Endothelial cell of umbilical vein (primary cell): ENCODE results near the gene CTF1. TPM values are rescaled to one million over a fixed set of nuclear protein-coding genes. Genes with fewer than 3 reads are reported as not detected.

ENCODE experiments used
- BruUV-seq: library from RNA; stranded (reverse); fragments of 400-500 nt; replicated peaks from 2 replicates; lab custom pipeline; 2021; lab: Mats Ljungman, UMichigan
- CTCF ChIA-PET: fragments of 300-600, 350-600 bp; sonication (Branson Sonifier 250); formaldehyde crosslinking; loops from one replicate; lab custom pipeline; 2021; ENCODE audit warnings: antibody characterized with exemption, inconsistent platforms; lab: Charles Lee
- POLR2A ChIA-PET: fragments of 300-600, 350-600 bp; sonication (Branson Sonifier 250); formaldehyde crosslinking; loops from one replicate; lab custom pipeline; 2021; ENCODE audit warnings: antibody characterized with exemption, inconsistent platforms; lab: Charles Lee
- DNase-seq: peaks from one replicate; pipeline ENCODE4 v3.0.0-alpha.2; 2011; ENCODE audit warnings: low read depth, low spot score
- FAIRE-seq: peaks from 2 replicates; lab custom pipeline; 2011; peaks lifted over from hg19 to GRCh38; lab: Jason Lieb, UNC
- H2AFZ ChIP-seq: 2 replicates; pipeline ENCODE4 v1.6.0; 2012; ENCODE audit warnings: low read depth, low read length, control low read depth, inconsistent platforms
- H3K27ac ChIP-seq: 2 replicates; pipeline ENCODE4 v1.5.1; 2011; ENCODE audit warnings: low read depth, mild to moderate bottlenecking, control low read depth, low read length, moderate library complexity; ENCODE audit not compliant: insufficient read depth
- H3K27me3 ChIP-seq, 2 experiments: 2 replicates each; pipeline versions ENCODE4 v1.6.0 to v1.6.1; 2011; ENCODE audit warnings: low read length in 2 of 2, mixed read lengths in 1 of 2; ENCODE audit not compliant: control insufficient read depth in 2 of 2, insufficient read depth in 2 of 2
- H3K36me3 ChIP-seq, 2 experiments: 2 replicates in 1 of 2; 3 replicates in 1 of 2; pipeline ENCODE4 v1.5.1; 2011; ENCODE audit warnings: low read length in 2 of 2, mild to moderate bottlenecking in 1 of 2, moderate library complexity in 1 of 2; ENCODE audit not compliant: control insufficient read depth in 2 of 2, insufficient read depth in 2 of 2; ENCODE audit errors: extremely low read depth in 1 of 2
- H3K4me1 ChIP-seq: 3 replicates; pipeline ENCODE4 v1.5.1; 2011; ENCODE audit warnings: mild to moderate bottlenecking, low read length; ENCODE audit not compliant: control insufficient read depth, insufficient read depth; ENCODE audit errors: extremely low read depth
- H3K4me2 ChIP-seq: 2 replicates; pipeline ENCODE4 v1.6.1; 2011; ENCODE audit warnings: low read length, control low read depth, mixed read lengths; ENCODE audit not compliant: insufficient read depth
- H3K4me3 ChIP-seq, 3 experiments: fragments of 200-600 bp in 1 of 3; sonication (generic), shearing (Covaris generic) in 1 of 3; replicated peaks in 1 of 3; 2 replicates each; pipeline ENCODE4 v1.5.1; 2011 to 2016; ENCODE audit warnings: control low read depth in 3 of 3, low read length in 3 of 3, mild to moderate bottlenecking in 2 of 3, inconsistent platforms in 1 of 3, low read depth in 1 of 3, moderate library complexity in 1 of 3; ENCODE audit not compliant: insufficient read depth in 1 of 3
- H3K79me2 ChIP-seq: 2 replicates; pipeline ENCODE4 v1.6.0; 2012; ENCODE audit warnings: low read length, inconsistent platforms; ENCODE audit not compliant: control insufficient read depth, insufficient read depth
- H3K9ac ChIP-seq: replicated peaks from 2 replicates; pipeline ENCODE3; 2011; ENCODE audit warnings: low read length, control low read depth; ENCODE audit not compliant: insufficient read depth; ENCODE audit errors: extremely low read depth
- H3K9me1 ChIP-seq: replicated peaks from 3 replicates; pipeline ENCODE4 v1.6.0; 2011; ENCODE audit warnings: mild to moderate bottlenecking, low read length; ENCODE audit not compliant: control insufficient read depth, insufficient read depth; ENCODE audit errors: extremely low read depth
- H3K9me3 ChIP-seq: replicated peaks from 2 replicates; pipeline ENCODE4 v1.5.1; 2012; ENCODE audit warnings: low read length, inconsistent platforms; ENCODE audit not compliant: control insufficient read depth, insufficient read depth
- H4K20me1 ChIP-seq: replicated peaks from 2 replicates; pipeline ENCODE3; 2011; ENCODE audit warnings: mild to moderate bottlenecking, low read length; ENCODE audit not compliant: control insufficient read depth, insufficient read depth; ENCODE audit errors: extremely low read depth
- EZH2 ChIP-seq: IDR thresholded peaks from 2 replicates; pipeline ENCODE4 v1.6.1; 2012; ENCODE audit warnings: borderline replicate concordance, low read depth, mild to moderate bottlenecking, moderate library complexity, low read length, inconsistent platforms; ENCODE audit not compliant: severe bottlenecking
- FOS ChIP-seq: IDR thresholded peaks from 2 replicates; pipeline ENCODE4 v1.6.1; 2011; ENCODE audit warnings: mild to moderate bottlenecking, low read length, moderate library complexity, borderline replicate concordance; ENCODE audit not compliant: insufficient read depth
- GATA2 ChIP-seq: IDR thresholded peaks from 2 replicates; pipeline ENCODE4 v1.7.0; 2011; ENCODE audit warnings: low read depth, mild to moderate bottlenecking, moderate library complexity, mixed read lengths, low read length; ENCODE audit not compliant: insufficient read length, insufficient read depth
- JUN ChIP-seq: IDR thresholded peaks from 2 replicates; pipeline ENCODE4 v1.6.1; 2011; ENCODE audit warnings: borderline replicate concordance, low read depth; ENCODE audit not compliant: insufficient read length, insufficient read depth
- MYC ChIP-seq: IDR thresholded peaks from one replicate; pipeline ENCODE4 v1.6.1; 2011; ENCODE audit warnings: mild to moderate bottlenecking, low read depth, low read length
- POLR2A ChIP-seq: IDR thresholded peaks from 2 replicates; pipeline ENCODE4 v1.6.1; 2012; ENCODE audit warnings: low read depth, mild to moderate bottlenecking, control low read depth, low read length
- POLR2AphosphoS5 ChIP-seq: IDR thresholded peaks from 2 replicates; pipeline ENCODE4 v1.6.1; 2012; ENCODE audit warnings: low read depth, mild to moderate bottlenecking, control low read depth, low read length, moderate library complexity; ENCODE audit not compliant: insufficient read depth
- dilution Hi-C: fragments of 300-500 bp; cut with MboI; formaldehyde crosslinking; loops from one replicate; pipeline ENCODE4 v1.15.0; 2019; ENCODE audit warnings: low sequenced_read_pairs; ENCODE audit not compliant: extremely low pct_ligation_motif_present
- intact Hi-C: fragments of 100-400 bp; cut with micrococcal nuclease; formaldehyde crosslinking; loops from one replicate; pipeline ENCODE4 v1.10.0; 2022
- polyA plus RNA-seq, 4 experiments: library from polyadenylated mRNA; depleted of rRNA in 3 of 4; stranded (reverse) in 3 of 4; unstranded in 1 of 4; fragments of >200 nt; gene quantifications; 2 replicates each; pipeline versions ENCODE4 v1.2.1 to v1.2.3, GENCODE V29; 2011 to 2012; ENCODE audit warnings: missing spikeins in 1 of 4
- total RNA-seq: library from RNA; stranded (reverse); gene quantifications from 2 replicates; pipeline ENCODE4 v1.2.3, GENCODE V29; 2021
- TF ChIP-seq, protein P1 (sequence below): IDR thresholded peaks from 2 replicates; pipeline ENCODE4 v1.6.1; 2011; ENCODE audit not compliant: insufficient read depth, insufficient read length
- TF ChIP-seq, protein P2 (sequence below), 2 donors: IDR thresholded peaks; 1 replicate in 1 of 2; 2 replicates in 1 of 2; pipeline ENCODE4 v1.5.1; 2011; ENCODE audit warnings: low read length in 2 of 2, mild to moderate bottlenecking in 2 of 2, moderate library complexity in 2 of 2, control low read depth in 1 of 2, inconsistent platforms in 1 of 2, low read depth in 1 of 2; ENCODE audit not compliant: insufficient read depth in 1 of 2; ENCODE audit errors: extremely low read depth in 1 of 2

CTF1 gene
- total and polyA plus RNA-seq, 2 donors (not counting 3 experiments of a cell fraction or from before 2014, with no cell fraction given), result 1.5 to 4.7 TPM

GRCh38 chr16:30922420-30922959, 26.1 kb downstream of the CTF1 start:
- Histone ChIP-seq H3K36me3 (peaks cover 0 to 5% of the 10 kb centered on the region in 2 experiments), H3K4me1 (peaks cover 2% of the 10 kb centered on the region), H4K20me1 (no peaks in the 10 kb centered on the region), H3K4me2 (peak overlapping the region; percentile 72), H2AFZ (peak overlapping the region; percentile 57), H3K9ac (peak overlapping the region; percentile 67), H3K4me3 (peak overlapping the region; percentile 18 to 87 (median 67)), H3K27me3 (no peaks in the 10 kb centered on the region), H3K9me3 (no peaks in the 10 kb centered on the region), H3K27ac (peak overlapping the region; percentile 66), H3K79me2 (no peaks in the 10 kb centered on the region), H3K9me1 (no peaks in the 10 kb centered on the region)
- intact Hi-C loops (loop anchor here (1.0 to 5.0 kb wide), 11 partner anchors 19 to 272 kb away; partner anchors contain the start of genes CFAP119, FBRS, PHKG2 and PRR14), dilution Hi-C loops (no loop called here)
- CTCF ChIA-PET, result interaction anchor here (0.7 to 1.0 kb wide), 5 partner anchors 19 to 151 kb away, joined by 3 to 38 read pairs (median 4); no protein-coding TSS in a partner anchor
- FAIRE-seq (peak; percentile 100), DNase-seq (peak; percentile 100)
- TF ChIP-seq GATA2 (no peak), FOS (no peak), EZH2 (no peak), JUN (no peak), POLR2A (peak; percentile 51)
- POLR2A ChIA-PET, result no interaction called here
- TSS peak; percentile 67 for BruUV-seq

GRCh38 chr16:30922960-30923535, 26.6 kb downstream of the CTF1 start:
- Histone ChIP-seq H3K79me2 (no peaks in the 10 kb centered on the region), H4K20me1 (no peaks in the 10 kb centered on the region), H3K36me3 (peaks cover 0 to 6% of the 10 kb centered on the region in 2 experiments), H3K9me1 (no peaks in the 10 kb centered on the region), H3K4me3 (peak overlapping the region; percentile 3 to 87 (median 65)), H3K4me1 (peaks cover 2% of the 10 kb centered on the region), H3K27ac (peak overlapping the region; percentile 66), H2AFZ (peak overlapping the region; percentile 14), H3K9me3 (no peaks in the 10 kb centered on the region), H3K9ac (peak overlapping the region; percentile 67), H3K4me2 (peak overlapping the region; percentile 9), H3K27me3 (no peaks in the 10 kb centered on the region)
- CTCF ChIA-PET, result interaction anchor here (0.8 to 1.6 kb wide), 3 partner anchors 19 to 78 kb away, joined by 3 to 9 read pairs (median 5); no protein-coding TSS in a partner anchor
- DNase-seq (peak; percentile 100), FAIRE-seq (no peak)
- TSS peak; percentile 48 for BruUV-seq
- TF ChIP-seq EZH2, result no peak
- no peak for TF ChIP-seq JUN
- no peak for TF ChIP-seq MYC
- TF ChIP-seq POLR2A, result peak; percentile 9
- no peak for TF ChIP-seq FOS
- TF ChIP-seq, protein P1, sequence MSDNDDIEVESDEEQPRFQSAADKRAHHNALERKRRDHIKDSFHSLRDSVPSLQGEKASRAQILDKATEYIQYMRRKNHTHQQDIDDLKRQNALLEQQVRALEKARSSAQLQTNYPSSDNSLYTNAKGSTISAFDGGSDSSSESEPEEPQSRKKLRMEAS, result peak; percentile 14
- TF ChIP-seq GATA2, result no peak
- TF ChIP-seq, protein P2, sequence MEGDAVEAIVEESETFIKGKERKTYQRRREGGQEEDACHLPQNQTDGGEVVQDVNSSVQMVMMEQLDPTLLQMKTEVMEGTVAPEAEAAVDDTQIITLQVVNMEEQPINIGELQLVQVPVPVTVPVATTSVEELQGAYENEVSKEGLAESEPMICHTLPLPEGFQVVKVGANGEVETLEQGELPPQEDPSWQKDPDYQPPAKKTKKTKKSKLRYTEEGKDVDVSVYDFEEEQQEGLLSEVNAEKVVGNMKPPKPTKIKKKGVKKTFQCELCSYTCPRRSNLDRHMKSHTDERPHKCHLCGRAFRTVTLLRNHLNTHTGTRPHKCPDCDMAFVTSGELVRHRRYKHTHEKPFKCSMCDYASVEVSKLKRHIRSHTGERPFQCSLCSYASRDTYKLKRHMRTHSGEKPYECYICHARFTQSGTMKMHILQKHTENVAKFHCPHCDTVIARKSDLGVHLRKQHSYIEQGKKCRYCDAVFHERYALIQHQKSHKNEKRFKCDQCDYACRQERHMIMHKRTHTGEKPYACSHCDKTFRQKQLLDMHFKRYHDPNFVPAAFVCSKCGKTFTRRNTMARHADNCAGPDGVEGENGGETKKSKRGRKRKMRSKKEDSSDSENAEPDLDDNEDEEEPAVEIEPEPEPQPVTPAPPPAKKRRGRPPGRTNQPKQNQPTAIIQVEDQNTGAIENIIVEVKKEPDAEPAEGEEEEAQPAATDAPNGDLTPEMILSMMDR (IDR thresholded peaks at IDR 0.05; ENCODE audit: extremely low read depth in 1 of 2, insufficient read depth in 1 of 2, low read depth in 1 of 2, low read length in 2 of 2), result no peak
- no peak for TF ChIP-seq POLR2AphosphoS5
- dilution Hi-C loops (no loop called here), intact Hi-C loops (loop anchor here (1.0 to 5.0 kb wide), 12 partner anchors 19 to 272 kb away; partner anchors contain the start of genes CFAP119, FBRS, PHKG2 and PRR14)
- POLR2A ChIA-PET, result interaction anchor here (0.6 kb wide), 2 partner anchors 30 to 1108 kb away, joined by 4 to 5 read pairs; no protein-coding TSS in a partner anchor
